Measurements from ENCODE around the gene SLC12A3. TPM values are rescaled to one million over a fixed set of nuclear protein-coding genes. Genes with fewer than 3 reads are reported as not detected.
A peak's percentile ranks its signal among the peaks of the same experiment; 100 is the strongest.

The SLC12A3 gene
- total RNA-seq, 3 donors from 2014 or later = not detected

- H3K9me3 ChIP-seq = no peaks in the 10 kb centered on the region
- no peaks in the 10 kb centered on the region for H3K4me1 ChIP-seq
- H3K27ac ChIP-seq = no peak overlapping the region
- DNase-seq (ENCODE audit: low spot score in 2 of 2) = peak; percentile 35 to 78
- H3K27me3 ChIP-seq = no peaks in the 10 kb centered on the region
- intact Hi-C loops (cut with DNase I; ENCODE audit: low total_unique reads) = no loop called here
- TF ChIP-seq POLR2A (IDR thresholded peaks at IDR 0.05) (no peak), POLR2AphosphoS5 (IDR thresholded peaks at IDR 0.05) (peak in 1 of 3 donors; percentile 41), CTCF (IDR thresholded peaks at IDR 0.05) (peak; percentile 35 to 73 (median 54))
- no peak overlapping the region for H3K4me3 ChIP-seq
- no peaks in the 10 kb centered on the region for H3K36me3 ChIP-seq
Measured at GRCh38 chr16:56964243-56965148, 99.5 kb downstream of the SLC12A3 start.

Other genes with a start within 250 kb of the SLC12A3 start
- 100 to 1,000 TPM; 284 to 698 (median 513) TPM for gene MT1E, start 239.4 kb upstream of the SLC12A3 start, total RNA-seq
- gene MT1M, start 232.5 kb upstream of the SLC12A3 start, total RNA-seq = 100 to 1,000 TPM in 1 of 3 donors, 10 to 100 TPM in 2; 42.9 to 120 (median 46.0) TPM
- gene MT1A, start 226.5 kb upstream of the SLC12A3 start, total RNA-seq = 100 to 1,000 TPM in 2 of 3 donors, 10 to 100 TPM in 1; 97.8 to 672 (median 130) TPM
- gene MT1B, start 213.3 kb upstream of the SLC12A3 start, total RNA-seq = not detected
- gene MT1F, start 207.2 kb upstream of the SLC12A3 start, total RNA-seq = 10 to 100 TPM in 2 of 3 donors, 1 to 10 TPM in 1; 9.1 to 34.0 (median 12.1) TPM
- gene MT1G, start 197.1 kb upstream of the SLC12A3 start, total RNA-seq = 100 to 1,000 TPM in 1 of 3 donors, 10 to 100 TPM in 2; 20.0 to 224 (median 48.3) TPM
- not detected for gene MT1H, start 195.4 kb upstream of the SLC12A3 start, total RNA-seq
- 1,000 to 10,000 TPM; 2,679 to 5,417 (median 3,885) TPM for gene MT1X, start 182.7 kb upstream of the SLC12A3 start, total RNA-seq
- 10 to 100 TPM; 29.4 to 48.8 (median 32.6) TPM for gene NUP93, start 135.1 kb upstream of the SLC12A3 start, total RNA-seq
- 100 to 1,000 TPM; 123 to 162 (median 149) TPM for gene HERPUD1, start 66.9 kb downstream of the SLC12A3 start, total RNA-seq
- under 1 TPM; 0.44 to 0.80 (median 0.66) TPM for gene CETP, start 96.7 kb downstream of the SLC12A3 start, total RNA-seq
- 10 to 100 TPM; 18.4 to 34.4 (median 24.1) TPM for gene NLRC5, start 124.3 kb downstream of the SLC12A3 start, total RNA-seq
- 10 to 100 TPM; 13.9 to 56.5 (median 26.5) TPM for gene CPNE2, start 227.4 kb downstream of the SLC12A3 start, total RNA-seq

Data from breast epithelium (tissue), 4 donors.